ENCODE measurements around the gene ADAM23. TPM values are rescaled to one million over a fixed set of nuclear protein-coding genes. Genes with fewer than 3 reads are reported as not detected.

Gene ADAM23
- total RNA-seq, 2 donors from 2014 or later = 7.6 to 34.6 TPM

GRCh38 chr2:206462240-206462854 lies 19.0 kb downstream of the ADAM23 start:
- H3K36me3 ChIP-seq = no peaks in the 10 kb centered on the region
- H3K4me3 ChIP-seq = no peak overlapping the region
- peak overlapping the region; percentile 54 to 81 for H3K27ac ChIP-seq
- TF ChIP-seq CTCF (IDR thresholded peaks at IDR 0.05) = no peak
- H3K9me3 ChIP-seq = no peaks in the 10 kb centered on the region
- no peaks in the 10 kb centered on the region for H3K27me3 ChIP-seq
- H3K4me1 ChIP-seq = peaks cover 0 to 5% of the 10 kb centered on the region in 2 donors
- no peak for DNase-seq (ENCODE audit: low spot score)

- no peak overlapping the region for H3K4me3 ChIP-seq
- no peaks in the 10 kb centered on the region for H3K9me3 ChIP-seq
- no peaks in the 10 kb centered on the region for H3K27me3 ChIP-seq
- TF ChIP-seq CTCF (IDR thresholded peaks at IDR 0.05) = no peak
- peak overlapping the region in 1 of 2 donors; percentile 81 for H3K27ac ChIP-seq
- H3K36me3 ChIP-seq = no peaks in the 10 kb centered on the region
- DNase-seq (ENCODE audit: low spot score) = no peak
- peaks cover 0 to 5% of the 10 kb centered on the region in 2 donors for H3K4me1 ChIP-seq
Observed at GRCh38 chr2:206463685-206464084, 20.4 kb downstream of the ADAM23 start.

GRCh38 chr2:206464597-206464996 lies 21.3 kb downstream of the ADAM23 start:
- no peaks in the 10 kb centered on the region for H3K9me3 ChIP-seq
- no peaks in the 10 kb centered on the region for H3K27me3 ChIP-seq
- DNase-seq (ENCODE audit: low spot score) = no peak
- TF ChIP-seq CTCF (IDR thresholded peaks at IDR 0.05) = no peak
- H3K36me3 ChIP-seq = no peaks in the 10 kb centered on the region
- H3K4me3 ChIP-seq = no peak overlapping the region
- H3K4me1 ChIP-seq = peaks cover 0 to 5% of the 10 kb centered on the region in 2 donors
- peak overlapping the region; percentile 23 to 81 for H3K27ac ChIP-seq

- TF ChIP-seq CTCF (IDR thresholded peaks at IDR 0.05) = no peak
- no peaks in the 10 kb centered on the region for H3K4me1 ChIP-seq
- DNase-seq (ENCODE audit: low spot score) = no peak
- no peak overlapping the region for H3K27ac ChIP-seq
- no peak overlapping the region for H3K4me3 ChIP-seq
- no peaks in the 10 kb centered on the region for H3K27me3 ChIP-seq
- no peaks in the 10 kb centered on the region for H3K36me3 ChIP-seq
- no peaks in the 10 kb centered on the region for H3K9me3 ChIP-seq
Observed at GRCh38 chr2:206471524-206472062, 28.3 kb downstream of the ADAM23 start.

- Histone ChIP-seq H3K4me1 (no peaks in the 10 kb centered on the region), H3K9me3 (no peaks in the 10 kb centered on the region), H3K36me3 (no peaks in the 10 kb centered on the region), H3K27me3 (no peaks in the 10 kb centered on the region), H3K27ac (no peak overlapping the region), H3K4me3 (no peak overlapping the region)
- TF ChIP-seq CTCF (IDR thresholded peaks at IDR 0.05) = no peak
- no peak for DNase-seq (ENCODE audit: low spot score)
Observed at GRCh38 chr2:206472094-206472493, 28.8 kb downstream of the ADAM23 start.

GRCh38 chr2:206474099-206474498 lies 30.8 kb downstream of the ADAM23 start:
- Histone ChIP-seq H3K27me3 (no peaks in the 10 kb centered on the region), H3K9me3 (no peaks in the 10 kb centered on the region), H3K27ac (no peak overlapping the region), H3K36me3 (no peaks in the 10 kb centered on the region), H3K4me1 (no peaks in the 10 kb centered on the region), H3K4me3 (no peak overlapping the region)
- DNase-seq (ENCODE audit: low spot score) = no peak
- TF ChIP-seq CTCF (IDR thresholded peaks at IDR 0.05) = no peak
